T follicular helper cell (primary cell): ENCODE measurements around the gene MRPL54.

Experiments
- DNase-seq: peaks from one replicate; pipeline ENCODE4 v3.0.0-alpha.2; 2020; ENCODE audit warnings: low read depth
- total RNA-seq, 2 experiments: gene quantifications; one replicate each; lab custom pipeline; 2026; lab: John Stamatoyannopoulos, UW

Gene MRPL54
- total RNA-seq = 28.6 to 49.3 reads per million in 2 experiments

- peak; percentile 98 for DNase-seq
Observed at GRCh38 chr19:3762501-3763459, at the start of gene MRPL54. MRPL54 (plus strand) TSS chr19:3762682; CDS start chr19:3762701, 19 bp downstream.

GRCh38 chr19:3716147-3716668, 46.3 kb upstream of the MRPL54 start:
- DNase-seq = no peak

GRCh38 chr19:3719868-3720267, 42.6 kb upstream of the MRPL54 start:
- no peak for DNase-seq

- DNase-seq = no peak
Observed at GRCh38 chr19:3720349-3720917, 42.0 kb upstream of the MRPL54 start.

GRCh38 chr19:3721131-3721886, 41.2 kb upstream of the MRPL54 start:
- DNase-seq = peak; percentile 86

GRCh38 chr19:3721887-3722442, 40.5 kb upstream of the MRPL54 start:
- DNase-seq = no peak

- DNase-seq = no peak
Observed at GRCh38 chr19:3722443-3723109, 39.9 kb upstream of the MRPL54 start.

GRCh38 chr19:3723110-3723488, 39.4 kb upstream of the MRPL54 start:
- DNase-seq = no peak

- DNase-seq = no peak
Observed at GRCh38 chr19:3723883-3724282, 38.6 kb upstream of the MRPL54 start.

- DNase-seq = no peak
Observed at GRCh38 chr19:3725121-3725520, 37.4 kb upstream of the MRPL54 start.

- no peak for DNase-seq
Observed at GRCh38 chr19:3725640-3726310, 36.7 kb upstream of the MRPL54 start.

- DNase-seq = no peak
Observed at GRCh38 chr19:3730457-3730958, 32.0 kb upstream of the MRPL54 start.

GRCh38 chr19:3732108-3732507, 30.4 kb upstream of the MRPL54 start:
- no peak for DNase-seq

GRCh38 chr19:3733549-3734309, 28.8 kb upstream of the MRPL54 start:
- DNase-seq = no peak

GRCh38 chr19:3734310-3734600, 28.2 kb upstream of the MRPL54 start:
- no peak for DNase-seq

- DNase-seq = no peak
Observed at GRCh38 chr19:3736106-3736724, 26.3 kb upstream of the MRPL54 start.

GRCh38 chr19:3737487-3738205, 24.8 kb upstream of the MRPL54 start:
- DNase-seq = no peak

- no peak for DNase-seq
Observed at GRCh38 chr19:3738477-3739220, 23.8 kb upstream of the MRPL54 start.
